Body of pancreas (tissue), 4 donors: Measurements from ENCODE around the gene ALPK1. TPM values are rescaled to one million over a fixed set of nuclear protein-coding genes. Genes with fewer than 3 reads are reported as not detected.
A peak's percentile ranks its signal among the peaks of the same experiment; 100 is the strongest.

Source experiments
- ATAC-seq: fragments of 150-250 bp; one replicate; pipeline ENCODE4 v1.9.1; 2016
- DNase-seq, 4 donors: peaks; one replicate each; pipeline ENCODE4 v3.0.0-alpha.2; 2019
- H3K27ac ChIP-seq, 4 donors: fragments of 200-600 bp; sonication (generic); 1 replicate in 3 of 4; 2 replicates in 1 of 4; pipeline versions ENCODE4 v1.5.1 to v1.6.1; 2016 to 2019; ENCODE audit warnings: mild to moderate bottlenecking in 1 of 4, mixed read lengths in 1 of 4, moderate library complexity in 1 of 4
- H3K27me3 ChIP-seq, 2 donors: fragments of 200-600 bp; sonication (generic); one replicate each; pipeline ENCODE4 v1.6.0; 2016; ENCODE audit warnings: mild to moderate bottlenecking in 1 of 2
- H3K36me3 ChIP-seq, 2 donors: fragments of 200-600 bp; sonication (generic); replicated peaks in 1 of 2; 2 replicates each; pipeline ENCODE4 v1.5.1; 2016; ENCODE audit warnings: low read depth in 2 of 2; ENCODE audit not compliant: insufficient read depth in 1 of 2
- H3K4me1 ChIP-seq: fragments of 200-600 bp; sonication (generic); one replicate; pipeline ENCODE4 v1.6.0; 2016
- H3K4me3 ChIP-seq, 2 donors: fragments of 200-600 bp; sonication (generic); 1 replicate in 1 of 2; 2 replicates in 1 of 2; pipeline ENCODE4 v1.5.1; 2016 to 2019
- H3K9me3 ChIP-seq, 3 donors: fragments of 200-600 bp; sonication (generic); 1 replicate in 2 of 3; 2 replicates in 1 of 3; pipeline ENCODE4 v1.5.1; 2016
- POLR2A ChIP-seq, 3 donors: fragments of 450-650 bp; IDR thresholded peaks; one replicate each; pipeline ENCODE4 v1.6.1; 2016; ENCODE audit warnings: antibody characterized with exemption in 3 of 3, mild to moderate bottlenecking in 2 of 3
- WGBS, 2 donors: methylation state at CpG; one replicate each; pipeline ENCODE4 v1.1.5; 2017; 5-methylcytosine and 5-hydroxymethylcytosine counted together
- intact Hi-C: fragments of 100-400 bp; cut with DNase I; formaldehyde crosslinking; loops from one replicate; pipeline ENCODE4 v1.15.1; 2023
- total RNA-seq, 2 donors: library from RNA; depleted of rRNA; stranded (reverse); fragments of >200 nt; gene quantifications; one replicate each; pipeline ENCODE4 v1.1.0, GENCODE V29; 2016
- TF ChIP-seq, protein P1 (sequence below), 7 experiments: fragments of 450-650 bp in 4 of 7; fragments of 200-600 bp in 3 of 7; sonication (generic) in 3 of 7; IDR thresholded peaks; one replicate each; pipeline ENCODE4 v1.5.1; 2016 to 2019; ENCODE audit warnings: antibody characterized with exemption in 7 of 7

Gene ALPK1
- total RNA-seq, 2 donors from 2014 or later: 14.8 to 26.7 TPM

DNA sequence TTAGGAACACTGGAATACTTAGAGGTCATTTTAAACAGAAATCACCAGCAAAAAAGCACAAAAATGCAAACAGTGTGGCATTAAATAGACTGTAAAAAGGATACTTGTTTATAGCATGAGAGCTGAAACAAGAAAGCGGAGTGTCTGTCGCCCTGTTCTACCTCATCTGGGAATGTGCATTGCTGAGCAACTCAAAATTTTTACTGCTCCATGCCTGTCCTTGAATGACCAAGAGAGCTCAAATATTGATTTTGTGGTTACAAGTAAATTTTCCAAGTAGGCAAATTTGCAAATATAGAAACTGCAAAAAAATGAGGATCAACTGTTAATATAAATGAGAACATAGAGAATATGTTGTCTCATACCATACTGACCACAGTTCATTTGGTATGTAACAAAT, 40.1 kb upstream of the ALPK1 start:
- H3K36me3 ChIP-seq: no peaks in the 10 kb centered on the region
- H3K4me1 ChIP-seq: peaks cover 8% of the 10 kb centered on the region
- no peak overlapping the region for H3K4me3 ChIP-seq
- no peaks in the 10 kb centered on the region for H3K27me3 ChIP-seq
- ATAC-seq (no peak), DNase-seq (no peak)
- no peaks in the 10 kb centered on the region for H3K9me3 ChIP-seq
- intact Hi-C loops: no loop called here
- TF ChIP-seq, protein P1, sequence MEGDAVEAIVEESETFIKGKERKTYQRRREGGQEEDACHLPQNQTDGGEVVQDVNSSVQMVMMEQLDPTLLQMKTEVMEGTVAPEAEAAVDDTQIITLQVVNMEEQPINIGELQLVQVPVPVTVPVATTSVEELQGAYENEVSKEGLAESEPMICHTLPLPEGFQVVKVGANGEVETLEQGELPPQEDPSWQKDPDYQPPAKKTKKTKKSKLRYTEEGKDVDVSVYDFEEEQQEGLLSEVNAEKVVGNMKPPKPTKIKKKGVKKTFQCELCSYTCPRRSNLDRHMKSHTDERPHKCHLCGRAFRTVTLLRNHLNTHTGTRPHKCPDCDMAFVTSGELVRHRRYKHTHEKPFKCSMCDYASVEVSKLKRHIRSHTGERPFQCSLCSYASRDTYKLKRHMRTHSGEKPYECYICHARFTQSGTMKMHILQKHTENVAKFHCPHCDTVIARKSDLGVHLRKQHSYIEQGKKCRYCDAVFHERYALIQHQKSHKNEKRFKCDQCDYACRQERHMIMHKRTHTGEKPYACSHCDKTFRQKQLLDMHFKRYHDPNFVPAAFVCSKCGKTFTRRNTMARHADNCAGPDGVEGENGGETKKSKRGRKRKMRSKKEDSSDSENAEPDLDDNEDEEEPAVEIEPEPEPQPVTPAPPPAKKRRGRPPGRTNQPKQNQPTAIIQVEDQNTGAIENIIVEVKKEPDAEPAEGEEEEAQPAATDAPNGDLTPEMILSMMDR (IDR thresholded peaks at IDR 0.05): no peak
- TF ChIP-seq POLR2A (IDR thresholded peaks at IDR 0.05): no peak
- WGBS, 2 donors: 40 to 41% methylated on average over 2 of the region's 2 CpGs
- no peak overlapping the region for H3K27ac ChIP-seq

- Histone ChIP-seq H3K4me3 (no peak overlapping the region), H3K27ac (no peak overlapping the region), H3K36me3 (no peaks in the 10 kb centered on the region), H3K9me3 (no peaks in the 10 kb centered on the region), H3K27me3 (no peaks in the 10 kb centered on the region), H3K4me1 (no peaks in the 10 kb centered on the region)
- 49 to 51% methylated on average over 2 of the region's 2 CpGs for WGBS, 2 donors
- DNase-seq (no peak), ATAC-seq (no peak)
- TF ChIP-seq, protein P1 (IDR thresholded peaks at IDR 0.05): peak in 6 of 7 experiments; percentile 31 to 55 (median 46)
- no peak for TF ChIP-seq POLR2A (IDR thresholded peaks at IDR 0.05)
- intact Hi-C loops: no loop called here
Measured at GRCh38 chr4:112266823-112267222, 30.3 kb upstream of the ALPK1 start.

GRCh38 chr4:112270051-112270450, 27.1 kb upstream of the ALPK1 start:
- Histone ChIP-seq H3K4me3 (no peak overlapping the region), H3K4me1 (peaks cover 6% of the 10 kb centered on the region), H3K9me3 (no peaks in the 10 kb centered on the region), H3K27ac (no peak overlapping the region), H3K36me3 (no peaks in the 10 kb centered on the region), H3K27me3 (no peaks in the 10 kb centered on the region)
- no peak for ATAC-seq
- DNase-seq: no peak
- intact Hi-C loops: no loop called here
- 44 to 51% methylated on average over 1 of the region's 1 CpG for WGBS, 2 donors
- TF ChIP-seq, protein P1 (IDR thresholded peaks at IDR 0.05): no peak

GRCh38 chr4:112270640-112271421, 26.3 kb upstream of the ALPK1 start:
- ATAC-seq (no peak), DNase-seq (no peak)
- H3K4me3 ChIP-seq: no peak overlapping the region

DNA sequence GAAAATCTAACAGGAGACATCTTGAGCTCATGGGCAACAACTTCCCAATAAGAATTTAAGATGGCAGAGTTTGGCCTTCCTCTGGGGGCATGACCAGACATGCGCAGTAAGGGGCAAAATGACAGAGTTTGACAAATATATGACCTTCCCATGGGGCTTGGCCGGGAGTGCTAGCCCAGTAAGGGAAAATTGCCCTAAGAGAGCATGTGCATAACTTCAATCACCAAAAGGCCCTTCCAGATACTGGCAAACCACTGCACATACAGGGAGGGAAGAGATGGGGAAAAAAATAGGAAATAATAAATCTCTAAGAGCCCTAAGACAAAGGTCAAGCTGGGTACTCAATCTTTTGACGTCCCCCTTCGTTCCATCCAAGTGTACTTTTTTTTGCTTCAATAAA, 24.9 kb upstream of the ALPK1 start:
- Histone ChIP-seq H3K27me3 (no peaks in the 10 kb centered on the region), H3K27ac (no peak overlapping the region), H3K9me3 (no peaks in the 10 kb centered on the region), H3K4me3 (no peak overlapping the region), H3K36me3 (peaks cover 0 to 3% of the 10 kb centered on the region in 2 donors), H3K4me1 (peaks cover 17% of the 10 kb centered on the region)
- ATAC-seq: no peak
- no peak for DNase-seq
- no peak for TF ChIP-seq POLR2A (IDR thresholded peaks at IDR 0.05)
- TF ChIP-seq, protein P1 (IDR thresholded peaks at IDR 0.05): no peak
- intact Hi-C loops: no loop called here
- WGBS, 2 donors: 77 to 84% methylated on average over 4 of the region's 4 CpGs

More at GRCh38 chr4:112270640-112271421, 26.3 kb upstream of the ALPK1 start:
- H3K4me1 ChIP-seq: peaks cover 6% of the 10 kb centered on the region
- H3K27me3 ChIP-seq: no peaks in the 10 kb centered on the region
- WGBS, 2 donors: 72 to 80% methylated on average over 8 of the region's 8 CpGs
- H3K27ac ChIP-seq: no peak overlapping the region
- intact Hi-C loops: no loop called here
- TF ChIP-seq POLR2A (IDR thresholded peaks at IDR 0.05): no peak
- no peaks in the 10 kb centered on the region for H3K9me3 ChIP-seq
- H3K36me3 ChIP-seq: no peaks in the 10 kb centered on the region
